ENCODE results near the gene GOLIM4.

Gene GOLIM4

DNA sequence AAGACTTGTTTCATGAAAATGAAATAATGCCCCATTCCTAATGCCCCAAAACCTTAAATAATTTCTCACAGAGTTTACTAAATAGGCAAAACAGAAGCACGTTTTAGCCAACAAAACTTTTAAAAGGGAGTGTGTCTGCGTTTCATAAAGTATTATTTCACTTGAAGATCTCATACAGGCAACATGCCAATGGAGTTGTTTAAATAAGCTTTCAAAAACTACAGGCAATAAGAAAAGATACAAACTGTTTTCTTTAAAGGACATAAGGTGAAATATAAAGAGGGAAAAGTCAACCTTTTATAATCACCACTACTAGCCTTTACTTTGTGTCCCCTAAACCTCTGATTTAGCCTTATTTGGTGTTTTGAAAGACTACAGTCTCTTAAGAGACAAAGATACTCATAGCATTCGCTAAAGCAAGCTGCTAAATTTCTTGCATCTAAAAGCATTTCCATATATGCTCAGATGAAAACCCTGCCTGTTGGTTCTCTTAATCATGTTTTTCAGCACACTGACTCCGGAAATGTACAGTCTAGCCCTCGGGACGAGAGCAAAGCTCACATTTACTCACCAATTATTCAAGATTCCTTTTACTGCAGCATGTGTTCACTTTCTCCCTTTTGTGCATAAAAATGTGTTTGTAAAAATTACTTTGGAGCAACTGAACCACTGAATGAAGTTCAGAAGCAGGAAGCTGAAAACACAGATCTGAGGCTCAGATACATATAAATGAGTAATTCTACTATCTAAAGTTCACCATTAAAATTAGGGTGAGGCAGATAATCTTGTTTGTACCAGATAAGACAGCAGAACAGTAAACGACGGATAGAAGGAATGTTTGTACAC is 119.0 kb downstream of the GOLIM4 start:
- H3K36me3 ChIP-seq (ENCODE audit: control insufficient read depth, insufficient read depth, low read length), result no peaks in the 10 kb centered on the region
- TF ChIP-seq, protein P1, sequence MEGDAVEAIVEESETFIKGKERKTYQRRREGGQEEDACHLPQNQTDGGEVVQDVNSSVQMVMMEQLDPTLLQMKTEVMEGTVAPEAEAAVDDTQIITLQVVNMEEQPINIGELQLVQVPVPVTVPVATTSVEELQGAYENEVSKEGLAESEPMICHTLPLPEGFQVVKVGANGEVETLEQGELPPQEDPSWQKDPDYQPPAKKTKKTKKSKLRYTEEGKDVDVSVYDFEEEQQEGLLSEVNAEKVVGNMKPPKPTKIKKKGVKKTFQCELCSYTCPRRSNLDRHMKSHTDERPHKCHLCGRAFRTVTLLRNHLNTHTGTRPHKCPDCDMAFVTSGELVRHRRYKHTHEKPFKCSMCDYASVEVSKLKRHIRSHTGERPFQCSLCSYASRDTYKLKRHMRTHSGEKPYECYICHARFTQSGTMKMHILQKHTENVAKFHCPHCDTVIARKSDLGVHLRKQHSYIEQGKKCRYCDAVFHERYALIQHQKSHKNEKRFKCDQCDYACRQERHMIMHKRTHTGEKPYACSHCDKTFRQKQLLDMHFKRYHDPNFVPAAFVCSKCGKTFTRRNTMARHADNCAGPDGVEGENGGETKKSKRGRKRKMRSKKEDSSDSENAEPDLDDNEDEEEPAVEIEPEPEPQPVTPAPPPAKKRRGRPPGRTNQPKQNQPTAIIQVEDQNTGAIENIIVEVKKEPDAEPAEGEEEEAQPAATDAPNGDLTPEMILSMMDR (IDR thresholded peaks at IDR 0.05; ENCODE audit: insufficient read depth, low read length, poor library complexity, severe bottlenecking), result no peak
- no peak overlapping the region for H3K4me3 ChIP-seq (replicated peaks; ENCODE audit: low read depth, low read length)
- no peak for DNase-seq (ENCODE audit: extremely low read depth, insufficient read length)
- no peaks in the 10 kb centered on the region; the same call in 1 of the 2 replicates for H3K27me3 ChIP-seq (replicated peaks; ENCODE audit: control insufficient read depth, insufficient read depth, low read length)

DNA sequence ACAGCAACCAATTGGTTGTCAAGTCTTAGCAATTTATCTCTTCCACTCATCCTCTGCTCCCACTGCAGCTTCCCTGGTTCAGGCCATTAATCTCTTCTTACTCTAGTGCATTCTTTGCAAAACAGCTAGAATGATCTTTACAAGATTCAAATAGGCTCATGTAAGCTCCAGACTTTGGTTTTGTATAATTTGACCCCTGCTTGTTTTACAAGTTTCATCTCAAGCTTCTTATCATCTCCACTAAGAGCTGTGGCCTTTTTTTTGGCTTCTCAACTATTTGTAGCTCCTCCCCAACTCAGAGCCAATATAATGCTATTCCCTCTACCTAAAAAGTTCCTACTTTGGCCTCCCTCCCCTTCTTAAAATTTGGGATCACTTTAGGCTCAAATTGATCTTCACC is 121.8 kb downstream of the GOLIM4 start:
- no peaks in the 10 kb centered on the region; the same call in 1 of the 2 replicates for H3K27me3 ChIP-seq (replicated peaks; ENCODE audit: control insufficient read depth, insufficient read depth, low read length)
- no peak overlapping the region for H3K4me3 ChIP-seq (replicated peaks; ENCODE audit: low read depth, low read length)
- TF ChIP-seq, protein P1 (IDR thresholded peaks at IDR 0.05; ENCODE audit: insufficient read depth, low read length, poor library complexity, severe bottlenecking), result no peak
- H3K36me3 ChIP-seq (ENCODE audit: control insufficient read depth, insufficient read depth, low read length), result no peaks in the 10 kb centered on the region
- DNase-seq (ENCODE audit: extremely low read depth, insufficient read length), result no peak

DNA sequence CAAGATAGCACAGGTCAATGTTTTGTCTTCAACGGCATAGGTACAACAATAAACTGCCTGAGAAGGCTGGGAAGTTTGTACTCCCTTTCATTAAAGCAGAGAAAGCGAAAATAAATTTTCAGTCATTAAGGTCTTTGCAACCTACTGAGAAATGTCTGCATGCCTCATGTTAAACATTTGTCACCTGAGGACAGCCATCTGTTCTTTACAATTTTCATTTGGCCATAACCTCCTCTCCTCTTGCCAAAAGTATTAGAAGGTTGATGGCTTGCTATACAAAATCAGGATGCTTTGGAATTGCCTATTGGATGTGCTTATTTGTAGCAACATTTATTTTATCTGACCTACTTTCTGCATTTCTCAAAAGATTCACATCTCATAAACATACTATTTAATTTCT is 122.7 kb downstream of the GOLIM4 start:
- no peak overlapping the region for H3K4me3 ChIP-seq (replicated peaks; ENCODE audit: low read depth, low read length)
- no peak for DNase-seq (ENCODE audit: extremely low read depth, insufficient read length)
- TF ChIP-seq, protein P1 (IDR thresholded peaks at IDR 0.05; ENCODE audit: insufficient read depth, low read length, poor library complexity, severe bottlenecking), result no peak
- no peaks in the 10 kb centered on the region for H3K36me3 ChIP-seq (ENCODE audit: control insufficient read depth, insufficient read depth, low read length)
- H3K27me3 ChIP-seq (replicated peaks; ENCODE audit: control insufficient read depth, insufficient read depth, low read length), result no peaks in the 10 kb centered on the region; the same call in 1 of the 2 replicates

DNA sequence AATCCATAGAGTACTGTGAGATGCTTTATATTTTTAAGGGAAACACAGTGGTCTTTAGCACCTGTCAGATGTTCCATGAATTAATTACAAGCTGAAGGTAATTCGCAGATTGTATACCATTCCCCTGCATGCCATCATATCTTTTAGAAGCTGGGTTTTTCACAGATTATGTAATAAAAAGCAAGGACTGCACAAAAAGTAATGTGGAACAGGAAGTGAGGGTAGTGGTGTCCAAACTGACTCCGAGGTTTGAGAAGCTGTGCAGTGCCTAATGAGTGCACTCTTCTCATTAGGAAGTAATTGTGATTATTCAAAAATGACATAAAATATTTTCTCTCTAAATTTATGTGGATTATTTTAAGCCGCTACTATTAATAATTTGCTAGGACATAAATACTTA is 123.2 kb downstream of the GOLIM4 start:
- TF ChIP-seq, protein P1 (IDR thresholded peaks at IDR 0.05; ENCODE audit: insufficient read depth, low read length, poor library complexity, severe bottlenecking), result no peak
- DNase-seq (ENCODE audit: extremely low read depth, insufficient read length), result no peak
- no peaks in the 10 kb centered on the region for H3K27me3 ChIP-seq (replicated peaks; ENCODE audit: control insufficient read depth, insufficient read depth, low read length)
- H3K4me3 ChIP-seq (replicated peaks; ENCODE audit: low read depth, low read length), result no peak overlapping the region
- no peaks in the 10 kb centered on the region for H3K36me3 ChIP-seq (ENCODE audit: control insufficient read depth, insufficient read depth, low read length)

DNA sequence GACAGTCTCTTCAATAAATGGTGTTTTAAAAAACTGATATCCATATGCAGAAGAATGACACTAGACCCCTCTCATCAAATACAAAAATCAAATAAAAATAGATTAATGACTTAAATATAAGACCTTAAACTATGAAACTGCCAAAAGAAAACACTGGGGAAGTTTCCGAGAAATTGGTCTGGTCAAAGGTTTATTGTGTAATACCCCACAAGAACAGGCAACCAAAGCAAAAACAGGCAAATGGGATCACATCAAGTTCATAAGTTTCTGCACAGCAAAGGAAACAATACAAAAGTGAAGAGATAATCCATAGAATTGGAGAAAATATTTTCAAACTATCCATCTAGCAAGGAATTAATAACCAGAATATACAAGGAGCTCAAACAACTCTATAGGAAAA is 126.2 kb downstream of the GOLIM4 start:
- Histone ChIP-seq H3K27me3 (replicated peaks; ENCODE audit: control insufficient read depth, insufficient read depth, low read length) (no peaks in the 10 kb centered on the region), H3K4me3 (replicated peaks; ENCODE audit: low read depth, low read length) (no peak overlapping the region), H3K36me3 (ENCODE audit: control insufficient read depth, insufficient read depth, low read length) (no peaks in the 10 kb centered on the region)
- TF ChIP-seq, protein P1 (IDR thresholded peaks at IDR 0.05; ENCODE audit: insufficient read depth, low read length, poor library complexity, severe bottlenecking), result no peak
- no peak for DNase-seq (ENCODE audit: extremely low read depth, insufficient read length)

Data from GM06990 (cell line).